Naive B cell (primary cell): ENCODE results near the gene ARID1B. TPM values are rescaled to one million over a fixed set of nuclear protein-coding genes. Genes with fewer than 3 reads are reported as not detected.
A peak's percentile ranks its signal among the peaks of the same experiment; 100 is the strongest.
"Not testable (repeated sequence)": the region's sequence is repeated elsewhere in the genome, so short reads cannot be mapped to it uniquely, and the experiment has no call there.

ENCODE experiments used
- ATAC-seq, 2 donors: fragments of 150-1000 bp; cut with Tn5 transposase; 2 replicates each; pipeline ENCODE4 v1.10.0; 2021; ENCODE audit warnings: low read depth in 2 of 2, mild to moderate bottlenecking in 2 of 2, moderate library complexity in 2 of 2
- DNase-seq: peaks from one replicate; pipeline ENCODE4 v3.0.0; 2022
- H3K27ac Mint-ChIP-seq, 6 donors: one replicate each; pipeline ENCODE4 v1.8.0; 2020 to 2022; ENCODE audit warnings: mild to moderate bottlenecking in 6 of 6, mixed read lengths in 6 of 6, moderate library complexity in 5 of 6, inconsistent platforms in 2 of 6
- H3K27me3 Mint-ChIP-seq, 3 donors: one replicate each; pipeline ENCODE4 v1.8.0; 2021 to 2022; ENCODE audit warnings: mixed read lengths in 3 of 3, mild to moderate bottlenecking in 1 of 3
- H3K36me3 Mint-ChIP-seq, 2 donors: one replicate each; pipeline ENCODE4 v1.8.0; 2020 to 2022; ENCODE audit warnings: mixed read lengths in 2 of 2, inconsistent platforms in 1 of 2, mild to moderate bottlenecking in 1 of 2
- H3K4me1 Mint-ChIP-seq, 3 donors: one replicate each; pipeline ENCODE4 v1.8.0; 2020 to 2022; ENCODE audit warnings: mixed read lengths in 3 of 3, inconsistent platforms in 1 of 3, mild to moderate bottlenecking in 1 of 3, moderate library complexity in 1 of 3
- H3K4me3 Mint-ChIP-seq, 8 donors: one replicate each; pipeline ENCODE4 v1.8.0; 2020 to 2022; ENCODE audit warnings: mild to moderate bottlenecking in 8 of 8, mixed read lengths in 8 of 8, moderate library complexity in 8 of 8, inconsistent platforms in 2 of 8
- H3K9me3 Mint-ChIP-seq, 7 donors: one replicate each; pipeline ENCODE4 v1.8.0; 2020 to 2022; ENCODE audit warnings: mixed read lengths in 7 of 7, mild to moderate bottlenecking in 5 of 7, inconsistent platforms in 2 of 7, moderate library complexity in 1 of 7
- polyA plus RNA-seq, 6 donors: library from polyadenylated mRNA; unstranded; fragments of 300-500 nt; fragmentation: Illumina TruSeq; gene quantifications; one replicate each; pipeline ENCODE4 v1.2.3, GENCODE V29; 2021; ENCODE audit warnings: low read depth in 6 of 6

Gene ARID1B
- polyA plus RNA-seq, 6 donors from 2014 or later = 16.6 to 44.1 (median 27.5) TPM

DNA sequence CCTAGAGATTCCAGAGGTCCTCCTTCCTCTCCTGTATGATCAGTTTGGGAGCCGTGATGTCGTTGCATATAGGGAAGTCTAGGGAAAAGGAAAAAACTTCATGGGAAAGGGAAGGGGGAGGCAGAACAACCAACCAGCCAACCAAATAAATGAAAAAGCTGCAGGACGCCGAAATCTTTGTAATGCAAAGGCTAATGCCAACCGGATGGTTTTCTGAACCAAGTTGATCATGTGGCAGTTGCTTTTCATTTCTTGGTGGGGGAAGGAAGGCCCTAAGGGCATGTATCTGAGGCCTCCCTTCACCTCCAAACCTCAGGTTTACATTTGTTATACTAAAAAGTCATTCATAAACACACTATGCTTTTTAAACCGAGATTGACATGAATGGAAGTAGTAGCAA is 167.2 kb downstream of the ARID1B start:
- no peaks in the 10 kb centered on the region for H3K27me3 Mint-ChIP-seq
- ATAC-seq (no peak), DNase-seq (no peak)
- no peak overlapping the region for H3K4me3 Mint-ChIP-seq
- H3K4me1 Mint-ChIP-seq = peaks cover 55 to 71% (median 61%) of the 10 kb centered on the region in 3 donors
- no peaks in the 10 kb centered on the region for H3K9me3 Mint-ChIP-seq
- H3K36me3 Mint-ChIP-seq = no peaks in the 10 kb centered on the region
- H3K27ac Mint-ChIP-seq = peak overlapping the region in 3 of 6 donors; percentile 9 to 67 (median 21)

DNA sequence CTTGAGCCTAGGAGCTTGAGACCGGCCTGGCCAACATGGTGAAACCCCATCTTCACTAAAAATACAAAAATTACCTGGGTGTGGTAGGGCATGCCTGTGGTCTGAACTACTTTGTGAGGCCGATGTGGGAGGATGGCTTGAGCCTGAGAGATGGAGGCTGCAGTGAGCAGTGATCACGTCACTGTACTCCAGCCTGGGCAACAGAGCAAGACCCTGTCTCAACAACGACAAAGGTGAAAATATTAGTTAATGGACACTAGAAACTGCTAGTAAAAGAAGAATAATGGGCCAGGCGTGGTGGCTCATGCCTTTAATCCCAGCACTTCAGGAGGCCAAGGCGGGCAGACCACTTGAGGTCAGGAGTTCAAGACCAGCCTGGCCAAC is 168.6 kb downstream of the ARID1B start:
- not testable (repeated sequence) for H3K27me3 Mint-ChIP-seq, H3K9me3 Mint-ChIP-seq, H3K36me3 Mint-ChIP-seq, ATAC-seq, DNase-seq
- H3K4me1 Mint-ChIP-seq = peaks cover 56 to 71% (median 66%) of the 10 kb centered on the region in 3 donors
- peak overlapping the region in 3 of 8 donors; percentile 25 to 50 (median 39) for H3K4me3 Mint-ChIP-seq
- peak overlapping the region in 2 of 6 donors; percentile 50 to 74 for H3K27ac Mint-ChIP-seq

DNA sequence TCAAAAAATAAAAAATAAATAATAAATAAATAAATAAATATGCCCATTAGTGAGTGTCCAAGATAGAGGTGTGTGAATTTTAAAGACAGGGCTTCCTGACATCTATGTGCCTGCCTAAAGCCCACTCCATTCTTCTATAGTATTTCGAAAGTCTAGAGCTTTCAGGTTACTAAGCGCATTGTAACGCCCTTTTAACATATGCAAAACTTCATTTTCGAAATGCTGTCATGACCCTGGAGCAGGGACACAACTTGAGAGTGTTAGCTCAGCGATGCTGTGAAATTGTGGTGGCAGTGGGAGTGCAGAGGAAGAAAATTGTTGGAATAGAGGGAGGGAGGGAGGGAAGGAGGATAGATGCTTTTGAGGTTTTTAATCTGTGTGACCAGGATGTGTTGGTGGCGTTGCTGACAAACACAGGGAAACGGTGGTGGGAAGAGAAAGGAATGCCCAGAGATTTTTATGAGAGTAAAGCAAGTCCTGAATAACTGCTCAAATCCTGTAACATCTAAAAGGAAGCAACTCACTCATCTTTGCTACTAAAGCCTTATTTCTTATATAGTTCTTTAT is 169.3 kb downstream of the ARID1B start:
- no peaks in the 10 kb centered on the region for H3K27me3 Mint-ChIP-seq
- H3K9me3 Mint-ChIP-seq = peaks cover 0 to 2% (median 0%) of the 10 kb centered on the region in 7 donors
- H3K27ac Mint-ChIP-seq = peak overlapping the region in 4 of 6 donors; percentile 21 to 49 (median 36)
- no peak overlapping the region for H3K4me3 Mint-ChIP-seq
- ATAC-seq (no peak), DNase-seq (no peak)
- no peaks in the 10 kb centered on the region for H3K36me3 Mint-ChIP-seq
- peaks cover 51 to 69% (median 66%) of the 10 kb centered on the region in 3 donors for H3K4me1 Mint-ChIP-seq

DNA sequence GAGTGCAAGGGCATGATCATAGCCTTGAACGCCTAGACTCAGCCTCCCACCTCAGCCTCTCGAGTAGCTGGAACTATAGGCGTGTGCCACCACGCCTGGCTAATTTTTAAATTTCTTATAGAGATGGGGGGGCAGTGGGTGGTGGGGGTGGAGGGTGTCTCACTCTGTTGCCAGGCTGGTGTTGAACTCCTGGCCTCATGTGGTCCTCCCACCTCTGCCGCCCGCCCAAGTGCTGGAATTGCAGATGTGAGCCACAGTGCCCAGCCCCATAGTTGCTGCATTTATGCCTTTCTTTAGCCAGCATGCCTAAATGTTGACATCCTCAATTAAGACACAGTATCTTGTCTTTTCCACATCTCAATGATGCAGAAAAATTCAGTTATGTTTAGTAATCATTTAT is 171.1 kb downstream of the ARID1B start:
- peaks cover 52 to 70% (median 63%) of the 10 kb centered on the region in 3 donors for H3K4me1 Mint-ChIP-seq
- no peaks in the 10 kb centered on the region for H3K36me3 Mint-ChIP-seq
- H3K27ac Mint-ChIP-seq = peak overlapping the region in 2 of 6 donors; percentile 33 to 34
- ATAC-seq (no peak), DNase-seq (no peak)
- peaks cover 0 to 2% (median 0%) of the 10 kb centered on the region in 7 donors for H3K9me3 Mint-ChIP-seq
- no peaks in the 10 kb centered on the region for H3K27me3 Mint-ChIP-seq
- no peak overlapping the region for H3K4me3 Mint-ChIP-seq

- Mint-ChIP-seq H3K27me3 (no peaks in the 10 kb centered on the region), H3K27ac (peak overlapping the region in 2 of 6 donors; percentile 78 to 89), H3K36me3 (no peaks in the 10 kb centered on the region), H3K9me3 (peaks cover 0 to 2% (median 0%) of the 10 kb centered on the region in 7 donors), H3K4me1 (peaks cover 56 to 75% (median 68%) of the 10 kb centered on the region in 3 donors), H3K4me3 (no peak overlapping the region)
- no peak for ATAC-seq
- no peak for DNase-seq
Measured at GRCh38 chr6:156948807-156949206, 171.6 kb downstream of the ARID1B start.

- Mint-ChIP-seq H3K27ac (peak overlapping the region in 3 of 6 donors; percentile 22 to 89 (median 78)), H3K9me3 (peaks cover 0 to 2% (median 0%) of the 10 kb centered on the region in 7 donors), H3K27me3 (no peaks in the 10 kb centered on the region), H3K4me1 (peaks cover 55 to 73% (median 64%) of the 10 kb centered on the region in 3 donors), H3K4me3 (peak overlapping the region in 1 of 8 donors; percentile 57), H3K36me3 (no peaks in the 10 kb centered on the region)
- ATAC-seq = no peak
- no peak for DNase-seq
Measured at GRCh38 chr6:156949376-156949775, 172.2 kb downstream of the ARID1B start.

GRCh38 chr6:156950084-156950483 is 172.9 kb downstream of the ARID1B start:
- Mint-ChIP-seq H3K27ac (peak overlapping the region in 2 of 6 donors; percentile 38 to 79), H3K9me3 (peaks cover 0 to 2% (median 0%) of the 10 kb centered on the region in 7 donors), H3K4me1 (peaks cover 61 to 75% (median 70%) of the 10 kb centered on the region in 3 donors), H3K36me3 (no peaks in the 10 kb centered on the region), H3K27me3 (no peaks in the 10 kb centered on the region), H3K4me3 (no peak overlapping the region)
- ATAC-seq (no peak), DNase-seq (no peak)

- peaks cover 0 to 2% (median 0%) of the 10 kb centered on the region in 7 donors for H3K9me3 Mint-ChIP-seq
- H3K27me3 Mint-ChIP-seq = no peaks in the 10 kb centered on the region
- peak overlapping the region in 2 of 8 donors; percentile 26 to 57 for H3K4me3 Mint-ChIP-seq
- no peaks in the 10 kb centered on the region for H3K36me3 Mint-ChIP-seq
- peak overlapping the region in 2 of 6 donors; percentile 79 to 91 for H3K27ac Mint-ChIP-seq
- peaks cover 61 to 75% (median 70%) of the 10 kb centered on the region in 3 donors for H3K4me1 Mint-ChIP-seq
- no peak for ATAC-seq
- DNase-seq = no peak
Measured at GRCh38 chr6:156950531-156950930, 173.4 kb downstream of the ARID1B start.

DNA sequence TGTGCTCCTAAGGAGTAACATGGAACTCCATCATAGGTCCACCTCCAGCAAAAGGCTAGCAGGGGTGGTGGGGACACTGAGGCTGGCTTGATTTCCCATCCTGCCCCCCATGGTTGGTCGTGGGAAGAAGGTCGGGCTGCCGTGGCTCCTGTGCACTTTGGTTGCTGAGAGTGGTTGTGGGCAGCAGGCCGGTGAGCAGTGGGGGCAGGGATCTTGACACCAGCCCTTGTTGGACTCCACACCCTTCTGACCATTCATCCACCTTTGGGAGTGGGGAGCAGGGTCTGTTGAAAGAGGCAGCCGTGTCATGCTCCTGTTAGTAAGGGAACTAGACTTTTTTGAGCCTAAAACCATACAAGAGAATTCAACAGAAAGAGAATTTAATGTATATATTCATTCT is 175.2 kb downstream of the ARID1B start:
- peaks cover 59 to 74% (median 68%) of the 10 kb centered on the region in 3 donors for H3K4me1 Mint-ChIP-seq
- DNase-seq (no peak), ATAC-seq (no peak)
- peak overlapping the region in 4 of 8 donors; percentile 6 to 46 (median 38) for H3K4me3 Mint-ChIP-seq
- H3K27me3 Mint-ChIP-seq = no peaks in the 10 kb centered on the region
- H3K27ac Mint-ChIP-seq = peak overlapping the region in 5 of 6 donors; percentile 53 to 88 (median 78)
- H3K9me3 Mint-ChIP-seq = peaks cover 0 to 2% (median 0%) of the 10 kb centered on the region in 7 donors
- H3K36me3 Mint-ChIP-seq = no peaks in the 10 kb centered on the region

GRCh38 chr6:156953127-156953478 is 175.9 kb downstream of the ARID1B start:
- Mint-ChIP-seq H3K36me3 (no peaks in the 10 kb centered on the region), H3K27ac (peak overlapping the region in 5 of 6 donors; percentile 36 to 83 (median 58)), H3K9me3 (peaks cover 0 to 2% (median 0%) of the 10 kb centered on the region in 7 donors), H3K4me1 (peaks cover 65 to 79% (median 74%) of the 10 kb centered on the region in 3 donors), H3K4me3 (peak overlapping the region in 7 of 8 donors; percentile 4 to 69 (median 57)), H3K27me3 (no peaks in the 10 kb centered on the region)
- DNase-seq (no peak), ATAC-seq (peak; percentile 23 to 34)

DNA sequence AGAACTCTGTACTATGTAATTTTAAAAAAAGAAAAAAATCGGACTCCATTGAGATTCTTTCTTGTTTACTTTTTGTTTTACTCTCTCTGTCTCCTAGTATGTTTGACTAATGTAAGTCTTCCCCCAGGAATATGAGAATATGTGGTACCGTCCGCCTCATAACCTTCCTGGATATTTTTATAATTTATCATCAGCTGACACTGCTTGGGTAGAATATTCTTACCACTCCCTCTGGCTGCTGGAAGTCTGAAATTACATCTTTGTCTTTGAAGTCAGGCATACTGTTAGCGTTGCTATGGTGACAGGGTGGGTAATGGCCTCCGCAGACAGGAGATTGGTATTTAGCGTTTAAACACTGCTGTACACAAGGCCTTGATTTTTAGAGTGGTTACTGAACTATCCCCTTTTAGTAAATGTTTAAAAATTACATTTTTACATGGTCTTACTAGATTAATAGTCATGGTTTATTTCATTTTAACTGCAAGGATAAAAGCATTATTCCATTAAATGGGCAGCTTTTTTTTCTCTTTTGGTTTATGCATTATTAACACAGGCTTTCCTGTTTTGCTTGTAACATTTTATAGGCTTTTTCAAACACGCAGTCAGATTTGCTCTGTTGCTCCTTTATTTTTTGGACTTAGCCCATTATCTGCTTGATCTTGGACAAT is 176.4 kb downstream of the ARID1B start:
- Mint-ChIP-seq H3K27ac (peak overlapping the region in 5 of 6 donors; percentile 13 to 83 (median 71)), H3K27me3 (no peaks in the 10 kb centered on the region), H3K9me3 (peaks cover 0 to 2% (median 0%) of the 10 kb centered on the region in 7 donors), H3K4me3 (peak overlapping the region in 4 of 8 donors; percentile 8 to 69 (median 60)), H3K4me1 (peaks cover 70 to 83% (median 79%) of the 10 kb centered on the region in 3 donors), H3K36me3 (no peaks in the 10 kb centered on the region)
- ATAC-seq (peak; percentile 89 to 93), DNase-seq (peak; percentile 47)

DNA sequence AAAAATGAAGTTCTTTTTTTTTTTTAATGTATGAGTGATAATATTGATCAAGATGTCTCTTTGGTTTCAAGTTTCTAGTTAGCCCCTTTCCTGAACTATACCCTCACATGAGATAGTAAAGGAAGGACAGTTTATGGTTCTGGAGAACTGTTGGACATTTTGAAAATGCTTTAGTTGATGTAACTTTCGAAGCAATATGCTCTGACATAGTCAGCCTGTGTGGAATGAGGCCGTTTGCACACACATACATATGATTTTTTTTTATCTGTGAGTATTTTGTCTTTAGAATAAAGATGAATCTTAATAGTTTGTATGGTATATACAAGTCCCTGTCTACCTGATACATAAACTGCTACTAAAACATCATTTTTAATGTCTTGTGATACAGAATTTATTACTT is 177.0 kb downstream of the ARID1B start:
- Mint-ChIP-seq H3K36me3 (no peaks in the 10 kb centered on the region), H3K4me1 (peaks cover 70 to 83% (median 79%) of the 10 kb centered on the region in 3 donors), H3K27me3 (no peaks in the 10 kb centered on the region), H3K4me3 (no peak overlapping the region), H3K27ac (peak overlapping the region in 1 of 6 donors; percentile 83), H3K9me3 (peaks cover 0 to 2% (median 0%) of the 10 kb centered on the region in 7 donors)
- ATAC-seq (no peak), DNase-seq (no peak)

DNA sequence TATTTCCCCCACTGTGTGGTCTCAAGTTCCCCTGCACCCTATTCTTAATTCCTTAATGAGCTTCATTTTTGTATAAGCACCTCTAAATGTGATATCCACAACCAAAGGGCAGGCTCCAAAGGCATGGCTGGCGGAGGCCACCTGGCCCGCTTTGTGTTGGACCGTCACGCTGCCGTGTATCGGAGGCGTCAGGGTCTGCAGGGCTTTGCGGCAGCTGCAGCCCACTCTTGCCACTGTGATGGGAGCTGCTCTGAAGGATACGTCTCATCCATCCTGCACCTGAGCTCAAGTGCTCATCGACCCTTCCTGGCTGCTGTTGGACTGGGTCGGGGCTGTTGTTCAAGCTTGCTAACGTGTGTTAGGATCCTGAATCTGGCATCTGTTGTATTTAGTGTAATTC is 177.6 kb downstream of the ARID1B start:
- peak overlapping the region in 2 of 8 donors; percentile 22 to 25 for H3K4me3 Mint-ChIP-seq
- no peaks in the 10 kb centered on the region for H3K27me3 Mint-ChIP-seq
- peak overlapping the region; percentile 18 to 83 (median 67) for H3K27ac Mint-ChIP-seq
- no peaks in the 10 kb centered on the region for H3K36me3 Mint-ChIP-seq
- DNase-seq (no peak), ATAC-seq (no peak)
- peaks cover 73 to 82% (median 79%) of the 10 kb centered on the region in 3 donors for H3K4me1 Mint-ChIP-seq
- peaks cover 0 to 2% (median 0%) of the 10 kb centered on the region in 7 donors for H3K9me3 Mint-ChIP-seq
